ENCODE measurements around the gene CPED1.
"Not testable (repeated sequence)": the region's sequence is repeated elsewhere in the genome, so short reads cannot be mapped to it uniquely, and the experiment has no call there.

Gene CPED1

DNA sequence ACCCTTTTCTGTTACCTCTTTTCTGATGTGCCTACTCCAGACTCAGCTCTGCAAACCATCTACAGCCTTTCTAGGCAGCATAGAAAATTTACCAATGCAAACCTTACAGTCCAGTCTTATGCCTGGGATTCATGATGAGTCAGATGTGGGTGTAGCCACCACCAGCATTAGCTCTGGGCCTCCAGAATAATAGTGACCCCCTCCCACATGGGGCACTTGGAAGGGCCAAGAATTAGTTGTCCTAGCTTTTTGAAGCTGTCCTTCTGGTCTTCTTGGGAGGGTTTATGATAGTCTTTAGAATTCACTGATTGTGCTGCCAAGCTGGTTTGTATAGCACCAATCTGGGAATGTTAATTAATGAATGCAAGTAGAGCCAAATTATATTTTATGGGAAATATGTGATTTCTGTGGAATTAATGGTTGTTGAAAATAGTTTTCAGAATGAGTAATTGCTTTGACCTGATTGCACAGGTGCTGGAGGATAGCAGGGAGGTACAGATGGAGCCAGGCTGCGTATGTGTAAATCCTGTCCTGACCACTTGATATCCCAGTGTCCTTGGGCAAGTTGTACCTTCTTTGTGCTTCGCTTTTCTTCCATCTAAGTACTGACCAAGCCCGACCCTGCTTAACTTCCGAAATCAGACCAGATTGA is 94.8 kb downstream of the CPED1 start:
- H3K4me3 ChIP-seq (ENCODE audit: low read depth, low read length) = no peak overlapping the region

DNA sequence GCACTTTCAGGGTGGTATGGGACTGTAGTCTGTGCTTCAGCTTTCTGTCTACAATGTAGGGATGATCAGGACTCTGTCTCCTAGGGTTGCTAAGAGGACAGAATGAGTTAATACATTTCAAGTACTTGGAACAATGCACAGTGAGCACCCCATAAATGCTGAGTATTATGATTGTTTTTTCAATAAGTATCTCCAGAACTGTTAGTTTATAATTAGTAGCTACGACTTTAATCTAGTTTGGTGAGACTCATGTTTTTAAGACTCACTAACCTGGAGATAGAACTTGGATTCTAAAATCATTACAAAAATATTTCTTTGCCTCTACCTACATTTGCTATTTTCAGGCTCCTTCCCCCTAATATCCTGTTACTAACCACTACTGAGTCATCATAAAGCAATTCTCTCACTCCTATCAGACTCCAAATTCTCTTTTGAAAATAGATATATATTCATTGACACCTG is 95.3 kb downstream of the CPED1 start:
- H3K4me3 ChIP-seq (ENCODE audit: low read depth, low read length) = no peak overlapping the region

DNA sequence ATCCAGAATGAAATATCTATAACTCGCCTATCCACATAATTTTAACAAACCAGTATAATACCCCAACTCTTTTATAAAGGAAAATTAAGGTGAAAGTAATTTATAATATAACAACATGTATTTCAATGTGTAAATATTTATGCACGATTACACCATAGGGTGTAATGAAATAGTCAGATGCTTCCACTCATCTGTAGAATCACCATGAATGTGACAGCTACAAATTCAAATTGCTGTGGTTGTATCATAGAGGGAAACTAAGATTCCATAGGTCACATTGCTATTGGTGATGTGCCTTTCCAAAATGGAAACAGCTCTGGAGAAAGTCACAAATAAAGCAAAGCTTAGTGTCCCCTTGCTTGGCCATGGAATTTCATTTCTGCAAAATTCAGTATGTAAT is 95.7 kb downstream of the CPED1 start:
- H3K4me3 ChIP-seq (ENCODE audit: low read depth, low read length) = no peak overlapping the region

DNA sequence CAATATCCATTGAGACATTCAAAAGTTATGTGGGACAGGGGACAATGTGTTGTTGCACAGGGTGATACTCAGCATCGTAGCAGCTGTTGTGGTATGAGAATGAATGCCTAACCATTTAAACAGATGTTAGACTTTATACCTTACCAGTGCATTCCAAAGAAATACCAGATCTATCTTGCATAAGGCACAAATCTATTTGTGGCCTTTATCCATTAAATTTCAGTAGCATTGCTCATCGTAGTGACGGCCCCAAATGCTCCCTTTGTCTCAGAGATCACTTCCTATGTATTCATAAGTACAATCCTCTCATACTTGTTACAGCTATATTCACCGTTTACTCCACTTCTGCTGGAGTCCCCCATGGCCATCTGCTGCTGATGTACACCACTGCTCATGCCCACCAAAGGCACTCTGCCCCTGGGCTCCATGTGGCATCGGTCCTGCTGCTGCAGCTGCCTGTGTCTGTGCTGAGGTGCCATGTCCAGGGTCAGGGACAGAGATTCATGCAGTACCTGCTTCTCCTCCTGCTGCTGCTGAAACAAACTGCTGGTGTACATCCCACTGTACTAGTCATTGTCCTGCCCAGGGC is 96.3 kb downstream of the CPED1 start:
- no peak overlapping the region for H3K4me3 ChIP-seq (ENCODE audit: low read depth, low read length)

DNA sequence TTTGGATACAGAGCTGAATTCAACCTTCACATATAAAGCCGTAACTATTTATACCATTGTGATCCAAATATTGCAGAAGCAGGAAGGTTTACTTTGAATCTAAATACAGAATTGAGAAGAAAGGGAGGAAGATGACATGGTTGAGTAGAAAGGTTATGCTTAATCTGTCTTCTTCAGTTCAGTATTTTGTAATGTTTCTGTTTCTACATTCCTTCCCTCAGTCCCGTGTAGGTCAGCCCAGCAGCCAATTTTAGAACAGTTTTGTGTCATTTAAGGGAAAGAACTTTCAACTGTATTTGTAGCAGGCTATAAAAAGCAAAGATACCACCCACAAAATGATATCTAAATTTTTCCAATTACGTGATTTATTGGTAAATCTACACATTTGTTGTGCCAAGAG is 97.4 kb downstream of the CPED1 start:
- no peak overlapping the region for H3K4me3 ChIP-seq (ENCODE audit: low read depth, low read length)

DNA sequence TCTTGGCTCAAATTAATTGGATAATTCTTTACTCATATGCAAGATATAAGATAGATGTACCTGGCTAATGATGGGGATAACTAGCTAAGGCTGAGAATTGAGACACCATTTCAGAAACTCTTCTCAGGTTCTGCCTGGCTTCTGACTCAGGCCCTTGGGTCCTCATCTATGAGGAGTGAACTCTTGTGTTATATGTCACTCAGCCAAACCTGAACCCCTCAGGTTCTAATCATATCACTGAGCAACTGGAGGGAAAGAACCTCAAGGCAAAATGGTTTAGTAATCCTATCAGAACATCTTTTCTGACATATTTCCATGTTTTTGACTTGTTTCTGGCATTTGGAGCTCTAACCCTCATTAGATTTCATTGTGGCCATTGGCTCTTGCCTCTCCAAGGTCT is 100.4 kb downstream of the CPED1 start:
- no peak overlapping the region for H3K4me3 ChIP-seq (ENCODE audit: low read depth, low read length)

DNA sequence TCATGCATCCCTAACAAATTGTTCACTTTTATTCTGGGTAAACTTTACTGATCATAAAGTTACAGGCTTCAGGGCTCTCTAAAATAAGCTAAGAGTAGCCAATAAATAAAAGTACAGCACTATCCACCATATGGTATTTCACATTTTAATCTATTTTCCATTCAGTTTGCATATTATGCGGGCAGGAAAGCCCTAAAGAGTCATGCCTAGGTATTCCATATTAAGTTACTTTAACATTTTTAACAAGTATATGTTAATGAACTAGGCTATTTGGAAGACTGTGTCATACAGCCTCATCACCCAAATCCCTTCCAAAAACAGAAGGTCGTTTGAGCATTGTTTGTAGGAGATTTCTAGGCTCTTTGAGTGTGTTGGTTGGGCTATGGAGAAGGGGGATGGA is 106.3 kb downstream of the CPED1 start:
- no peak overlapping the region for H3K4me3 ChIP-seq (ENCODE audit: low read depth, low read length)

DNA sequence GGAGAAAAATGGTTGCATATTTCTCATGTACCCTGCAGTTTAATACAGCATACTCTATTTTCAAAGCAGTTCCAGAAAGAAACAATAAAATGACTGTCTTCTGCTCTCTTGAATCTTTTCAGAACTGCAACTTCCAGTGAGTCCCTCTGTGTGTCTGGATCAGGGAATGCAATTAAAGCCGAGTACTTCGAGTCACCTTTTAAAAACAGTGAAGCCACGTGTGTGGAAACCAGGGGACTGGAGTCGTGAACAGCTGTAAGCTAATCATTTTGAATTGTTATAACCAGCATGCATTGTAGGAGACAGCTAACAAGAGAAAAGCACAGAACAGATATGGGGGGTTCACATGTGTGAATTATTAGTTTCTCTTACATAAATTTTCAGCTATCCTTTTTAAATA is 109.1 kb downstream of the CPED1 start:
- H3K4me3 ChIP-seq (ENCODE audit: low read depth, low read length) = no peak overlapping the region

DNA sequence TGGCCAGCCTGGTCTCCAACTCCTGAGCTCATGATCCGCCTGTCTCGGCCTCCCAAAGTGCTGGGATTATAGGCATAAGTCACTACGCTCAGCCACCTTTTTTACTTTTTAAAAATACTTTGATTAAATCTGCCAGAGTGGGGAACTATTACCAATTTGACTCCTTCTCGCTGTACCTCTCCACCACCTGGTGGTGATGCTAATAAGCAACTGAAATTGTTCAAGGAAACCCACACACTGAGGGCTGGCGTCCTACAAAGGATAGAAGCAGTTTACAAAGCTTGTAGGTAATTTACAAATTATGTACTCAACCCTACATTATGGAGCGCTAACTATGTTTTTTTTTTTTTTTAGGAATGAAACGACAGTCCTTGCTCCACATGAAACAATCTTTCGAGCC is 111.1 kb downstream of the CPED1 start:
- no peak overlapping the region for H3K4me3 ChIP-seq (ENCODE audit: low read depth, low read length)

DNA sequence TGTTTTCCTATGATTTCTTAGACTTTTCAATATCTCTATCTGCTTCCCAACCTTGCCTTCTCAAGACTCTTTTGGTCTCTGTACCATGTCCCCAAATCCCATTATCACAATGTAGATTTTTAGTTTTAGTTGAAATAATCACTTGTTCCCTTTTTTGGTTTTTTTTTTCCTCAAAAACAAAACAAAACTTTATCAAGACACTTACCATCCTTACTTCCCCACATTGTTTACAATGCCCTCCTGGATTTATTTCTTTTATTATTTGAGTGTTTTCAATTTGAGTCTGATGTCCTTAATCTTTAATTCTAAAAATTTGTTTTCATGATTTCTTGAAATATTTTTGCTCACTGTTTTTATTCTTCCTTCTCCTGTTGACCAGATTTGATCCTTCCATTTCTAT is 112.6 kb downstream of the CPED1 start:
- no peak overlapping the region for H3K4me3 ChIP-seq (ENCODE audit: low read depth, low read length)

DNA sequence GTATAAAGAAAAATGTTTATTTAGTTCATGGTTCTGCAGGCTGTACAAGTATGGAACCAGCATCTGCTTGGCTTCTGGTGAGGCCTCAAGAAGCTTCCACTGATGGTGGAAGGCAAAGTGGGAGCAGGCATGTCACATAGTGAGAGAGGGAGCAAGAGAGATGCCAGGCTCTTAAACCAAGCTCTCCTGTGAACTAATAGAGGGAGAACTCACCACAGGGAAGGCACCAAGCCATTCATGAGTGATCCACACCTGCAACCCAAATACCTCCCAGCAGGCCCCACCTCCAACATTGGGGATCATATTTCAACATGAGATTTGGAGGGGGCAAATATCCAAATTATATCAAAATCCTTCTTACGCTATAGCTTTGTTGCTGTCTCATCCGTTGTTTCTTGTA is 113.1 kb downstream of the CPED1 start:
- no peak overlapping the region for H3K4me3 ChIP-seq (ENCODE audit: low read depth, low read length)

DNA sequence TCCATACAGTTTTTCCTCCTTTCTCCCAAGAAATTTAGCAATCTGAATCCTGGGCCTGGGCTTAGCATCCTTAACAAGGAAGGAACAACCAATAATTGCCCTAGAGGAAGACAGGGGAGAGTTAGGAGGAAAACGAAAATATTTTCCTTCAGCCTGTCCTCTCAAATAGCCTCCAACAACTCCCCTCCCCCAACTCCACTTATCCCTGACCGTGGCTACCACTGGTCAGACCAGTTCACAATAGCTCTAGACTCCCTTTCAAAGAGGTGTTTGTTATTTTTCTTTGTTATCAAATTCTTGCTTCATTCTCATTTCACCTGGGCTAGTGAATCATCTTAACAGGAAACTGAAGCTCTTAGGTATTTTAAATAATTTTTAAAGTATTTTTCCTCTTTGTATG is 114.1 kb downstream of the CPED1 start:
- no peak overlapping the region for H3K4me3 ChIP-seq (ENCODE audit: low read depth, low read length)

DNA sequence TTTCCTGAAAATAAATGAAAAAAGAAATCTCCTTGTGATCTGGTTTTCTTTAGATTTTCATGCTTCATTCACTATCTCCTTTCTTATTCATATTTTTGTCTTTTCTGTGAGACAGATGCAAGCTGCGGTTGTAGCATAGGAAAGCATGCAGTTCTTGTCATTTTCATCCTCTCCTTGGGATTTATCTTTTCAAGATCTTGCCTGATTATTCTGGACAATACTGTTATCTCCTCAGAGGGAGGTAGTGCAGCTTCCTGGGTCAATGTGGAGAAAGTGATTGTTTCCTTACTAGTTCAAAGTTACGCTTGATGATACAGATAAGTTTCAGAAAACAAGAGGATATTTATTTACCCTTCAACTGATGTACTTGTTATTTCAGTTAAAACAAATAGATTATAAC is 114.6 kb downstream of the CPED1 start:
- no peak overlapping the region for H3K4me3 ChIP-seq (ENCODE audit: low read depth, low read length)

DNA sequence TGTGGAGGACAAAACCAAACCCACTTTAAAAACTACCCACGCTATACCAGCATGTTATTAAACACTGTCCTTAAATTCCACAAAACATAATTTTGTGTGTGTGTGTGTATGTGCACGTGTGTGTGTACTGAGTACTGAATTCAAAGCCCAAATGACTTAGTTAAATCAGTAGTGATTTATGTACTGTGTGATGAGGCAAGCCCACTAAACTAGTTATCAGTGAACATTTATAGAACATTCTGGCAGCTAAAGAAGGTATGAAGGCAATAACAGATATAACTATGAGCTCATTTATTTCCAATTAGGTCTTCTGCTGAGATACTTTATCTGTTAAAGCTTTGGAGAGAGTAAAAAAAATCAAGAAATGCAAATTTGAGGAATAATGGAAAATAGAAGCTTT is 115.1 kb downstream of the CPED1 start:
- H3K4me3 ChIP-seq (ENCODE audit: low read depth, low read length) = no peak overlapping the region

DNA sequence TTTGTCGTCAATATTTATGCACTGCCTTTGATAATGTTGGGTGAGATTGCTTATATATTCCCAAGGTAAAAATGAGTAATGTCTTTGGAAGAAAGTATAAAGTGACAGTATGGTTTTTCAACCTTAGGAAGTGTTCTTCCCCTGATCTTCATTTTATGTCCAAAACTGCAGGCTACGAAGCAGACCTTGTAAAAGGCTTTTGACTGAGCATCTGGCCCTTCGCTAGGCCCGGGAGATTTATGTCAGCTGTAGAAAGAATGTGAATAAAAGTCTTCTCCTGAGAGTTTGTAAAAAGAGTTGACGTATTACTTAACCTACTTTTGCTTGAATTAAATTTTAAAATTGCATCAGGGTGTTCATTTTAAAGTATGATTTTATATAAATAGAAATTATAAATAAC is 116.8 kb downstream of the CPED1 start:
- no peak overlapping the region for H3K4me3 ChIP-seq (ENCODE audit: low read depth, low read length)

DNA sequence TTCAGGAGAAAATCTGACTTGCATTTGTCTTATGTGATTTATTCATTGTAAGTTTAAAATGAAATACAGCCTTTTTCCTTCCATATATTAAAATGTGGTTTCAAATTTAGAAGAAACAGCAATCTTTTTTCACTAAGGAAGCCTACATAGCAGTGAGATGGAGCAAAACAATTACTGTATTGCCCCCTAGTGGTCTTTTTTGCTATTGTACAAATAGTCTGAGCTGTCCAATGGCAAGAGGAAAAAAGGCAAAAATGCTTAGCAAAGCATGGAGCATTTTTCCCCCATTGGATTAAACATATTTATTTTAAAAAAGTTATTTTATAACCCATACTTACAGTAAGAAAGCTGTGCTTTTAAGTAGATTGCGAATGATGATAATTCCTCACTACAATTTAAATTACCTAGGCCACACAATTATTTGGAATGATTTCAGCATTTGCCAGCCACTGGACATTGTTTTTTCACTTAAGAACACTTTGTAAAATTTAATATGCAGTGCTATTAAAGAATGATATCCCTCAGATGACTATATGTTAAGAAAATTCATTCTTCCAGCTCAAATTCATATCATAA is 119.5 kb downstream of the CPED1 start:
- no peak overlapping the region for H3K4me3 ChIP-seq (ENCODE audit: low read depth, low read length)

DNA sequence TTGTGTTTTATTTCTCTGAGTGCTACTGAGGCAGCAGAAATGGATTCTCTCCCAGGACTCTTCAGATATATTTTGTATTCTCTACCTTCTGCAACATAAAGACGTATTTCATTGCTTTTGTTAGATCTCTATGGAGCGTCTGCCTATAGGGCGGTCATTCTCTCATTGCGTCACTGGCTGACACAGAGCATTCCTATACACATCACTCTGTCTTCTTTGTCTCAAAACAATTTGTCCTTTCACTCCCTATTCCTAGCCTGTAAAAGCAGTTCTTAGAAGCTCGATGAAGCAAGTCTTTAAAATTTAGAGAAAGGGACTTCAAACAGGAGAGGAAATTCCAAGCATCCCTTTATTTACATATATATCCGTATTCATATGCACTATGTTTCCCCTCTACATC is 120.6 kb downstream of the CPED1 start:
- no peak overlapping the region for H3K4me3 ChIP-seq (ENCODE audit: low read depth, low read length)

DNA sequence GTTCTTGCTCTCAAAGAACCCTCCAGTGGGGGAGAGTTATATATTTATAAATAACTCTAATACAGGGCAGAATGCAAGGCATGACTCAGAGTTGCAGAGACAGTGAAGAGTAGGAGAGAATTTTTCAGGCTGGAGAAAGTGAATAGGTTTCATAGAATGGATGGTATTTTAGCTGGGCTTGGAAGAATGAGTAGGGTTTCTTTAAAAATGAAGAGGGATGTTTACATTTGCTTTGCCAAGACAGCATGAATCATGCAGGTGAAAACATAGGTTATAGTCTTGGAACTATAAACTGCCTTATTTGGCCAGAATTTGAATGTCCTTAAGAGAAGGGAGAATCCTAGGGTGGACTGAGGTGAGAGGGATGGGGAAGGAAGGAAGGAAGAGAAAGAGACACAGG is 124.8 kb downstream of the CPED1 start:
- no peak overlapping the region for H3K4me3 ChIP-seq (ENCODE audit: low read depth, low read length)

DNA sequence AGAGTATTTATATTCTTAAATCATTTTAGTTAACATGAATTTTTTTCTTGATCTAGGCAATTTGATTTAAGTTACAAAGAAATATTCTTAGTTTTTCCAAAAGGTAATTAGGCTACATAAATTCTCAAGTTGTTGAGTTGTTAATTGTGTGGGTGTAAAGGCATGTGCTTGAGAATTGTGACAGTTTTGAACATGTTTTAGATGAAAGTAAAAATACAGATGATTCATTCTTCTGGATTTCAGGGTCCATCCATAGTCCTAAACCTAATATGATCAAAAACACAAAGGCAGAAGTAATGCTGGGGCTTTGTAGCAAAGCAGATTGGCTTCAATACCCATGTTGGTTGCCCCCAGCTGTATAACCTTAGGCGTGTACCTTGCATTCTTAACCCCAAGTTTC is 127.9 kb downstream of the CPED1 start:
- H3K4me3 ChIP-seq (ENCODE audit: low read depth, low read length) = no peak overlapping the region

DNA sequence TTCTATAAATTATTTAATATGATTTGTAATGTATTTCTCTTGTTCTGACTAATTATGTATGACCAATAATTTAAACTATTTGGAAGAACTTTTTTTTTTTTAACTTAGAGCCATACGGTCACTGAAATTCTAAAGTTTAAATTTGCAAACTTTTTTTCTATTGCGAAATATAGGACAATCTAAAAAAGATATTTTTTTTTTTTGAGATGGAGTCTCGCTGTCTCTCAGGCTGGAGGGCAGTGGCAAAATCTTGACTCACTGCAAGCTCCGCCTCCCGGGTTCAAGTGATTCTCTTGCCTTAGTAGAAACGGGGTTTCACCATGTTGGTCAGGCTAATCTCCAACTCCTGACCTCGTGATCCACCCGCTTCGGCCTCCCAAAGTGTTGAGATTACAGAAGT is 130.5 kb downstream of the CPED1 start:
- no peak overlapping the region for H3K4me3 ChIP-seq (ENCODE audit: low read depth, low read length)

DNA sequence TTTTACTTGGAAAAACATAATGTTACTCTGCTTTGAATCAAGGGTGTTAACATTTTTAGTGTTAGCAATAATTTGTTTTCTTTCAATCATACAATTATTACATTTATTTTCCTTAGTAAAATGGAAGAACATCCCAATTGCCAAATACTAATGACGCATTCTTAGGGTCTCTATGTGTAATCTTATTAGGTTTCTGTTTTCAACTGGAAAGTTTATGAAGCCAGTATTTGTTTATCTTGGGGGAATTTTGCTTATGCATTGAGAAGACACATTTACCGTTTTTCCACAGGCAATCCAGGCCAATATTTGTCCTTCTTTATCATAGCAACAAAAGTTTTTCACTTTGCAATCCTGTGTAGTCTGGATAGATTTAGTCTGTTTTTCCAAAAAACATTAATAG is 134.5 kb downstream of the CPED1 start:
- no peak overlapping the region for H3K4me3 ChIP-seq (ENCODE audit: low read depth, low read length)

DNA sequence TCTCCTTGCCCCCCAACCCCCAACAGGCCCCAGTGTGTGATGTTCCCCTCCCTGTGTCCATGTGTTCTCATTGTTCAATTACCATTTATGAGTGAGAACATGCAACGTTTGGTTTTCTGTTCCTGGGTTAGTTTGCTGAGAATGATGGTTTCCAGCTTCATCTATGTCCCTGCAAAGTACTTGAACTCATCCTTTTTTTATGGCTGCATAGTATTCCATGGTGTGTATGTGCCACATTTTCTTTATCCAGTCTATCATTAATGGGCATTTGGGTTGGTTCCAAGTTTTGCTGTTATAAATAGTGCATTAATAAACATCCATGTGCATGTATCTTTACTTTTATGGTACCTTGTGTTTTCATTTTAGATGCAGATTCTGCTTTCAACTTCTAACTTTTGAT is 136.9 kb downstream of the CPED1 start:
- not testable (repeated sequence) for H3K4me3 ChIP-seq (ENCODE audit: low read depth, low read length)

DNA sequence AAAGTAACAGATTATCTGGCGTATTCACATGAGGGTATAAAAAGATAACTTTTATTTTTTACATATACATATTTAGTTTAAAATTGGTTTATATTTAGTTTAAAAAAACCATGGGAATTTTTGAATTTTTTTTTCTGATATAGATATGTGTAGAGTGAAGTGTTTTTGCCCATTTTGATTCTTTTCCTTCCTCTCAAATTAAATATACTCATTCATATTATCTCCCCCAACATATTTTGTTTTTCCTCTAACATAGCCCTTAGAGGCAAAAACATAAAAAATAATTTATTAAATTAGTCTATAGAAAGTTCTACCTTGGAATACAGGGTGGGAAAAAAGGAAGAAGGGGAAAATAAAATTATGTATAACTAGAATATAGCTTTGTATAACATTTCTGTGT is 137.7 kb downstream of the CPED1 start:
- H3K4me3 ChIP-seq (ENCODE audit: low read depth, low read length) = no peak overlapping the region
